Activated T-cell treated with anti-CD3 and anti-CD28 coated beads, Interleukin-2, amount 50 U/mL, for 24 hours (primary cell): ENCODE results near the gene TENM3.

ENCODE experiments used
- DNase-seq: peaks from one replicate; pipeline ENCODE4 v3.0.0-alpha.2; 2020
- H3K27ac Mint-ChIP-seq: 2 replicates; pipeline ENCODE4 v1.8.0; 2020; ENCODE audit warnings: mild to moderate bottlenecking, mixed read lengths
- H3K27me3 Mint-ChIP-seq: 2 replicates; pipeline ENCODE4 v1.8.0; 2020; ENCODE audit warnings: mixed read lengths
- H3K36me3 Mint-ChIP-seq: 2 replicates; pipeline ENCODE4 v1.8.0; 2020; ENCODE audit warnings: low read depth, mixed read lengths
- H3K4me1 Mint-ChIP-seq: 2 replicates; pipeline ENCODE4 v1.8.0; 2020; ENCODE audit warnings: low read depth, mixed read lengths
- H3K4me3 Mint-ChIP-seq: 2 replicates; pipeline ENCODE4 v1.8.0; 2020; ENCODE audit warnings: mild to moderate bottlenecking, moderate library complexity, mixed read lengths
- H3K9me3 Mint-ChIP-seq: 2 replicates; pipeline ENCODE4 v1.8.0; 2020; ENCODE audit warnings: mixed read lengths

TENM3 gene

DNA sequence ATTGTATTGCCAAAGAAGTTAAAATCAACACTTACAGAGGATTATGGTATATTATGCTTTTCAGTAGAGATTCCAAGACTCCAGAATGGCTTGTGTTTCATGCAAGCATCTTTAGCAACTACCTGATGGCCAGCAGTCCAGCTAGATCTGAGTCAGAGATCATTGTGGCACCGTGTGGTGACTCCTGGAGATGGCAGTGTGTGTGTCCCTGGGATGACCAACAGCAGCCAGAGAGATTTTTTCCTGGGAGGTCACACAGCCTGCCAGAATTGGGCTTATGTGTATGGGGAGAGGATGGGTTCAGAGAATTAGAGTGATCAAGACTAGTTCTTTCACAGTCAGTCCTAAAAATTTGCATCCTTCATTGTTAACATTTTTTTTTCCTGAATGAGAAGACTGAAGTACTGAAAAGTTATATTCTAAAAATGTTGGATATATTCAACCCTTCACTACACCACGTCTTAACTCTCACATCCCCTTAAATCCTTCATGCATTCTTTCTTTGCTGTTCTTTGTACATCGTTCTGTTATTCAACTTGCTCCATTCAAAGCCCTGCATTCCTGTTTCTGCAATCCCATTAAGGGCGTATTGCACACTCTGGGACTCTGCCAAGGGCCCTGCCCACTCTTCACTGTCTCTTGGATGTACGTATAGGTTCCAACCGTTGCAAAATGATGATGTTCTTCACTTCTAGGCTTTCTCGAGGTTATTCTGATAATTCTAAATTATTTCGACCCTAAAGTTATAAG is 12.4 kb downstream of the TENM3 start:
- Mint-ChIP-seq H3K4me3 (no peak overlapping the region), H3K27ac (no peak overlapping the region), H3K27me3 (no peaks in the 10 kb centered on the region), H3K9me3 (peaks cover 3% of the 10 kb centered on the region), H3K4me1 (no peaks in the 10 kb centered on the region), H3K36me3 (no peaks in the 10 kb centered on the region)
- DNase-seq: no peak

GRCh38 chr4:182257016-182257415 is 13.8 kb downstream of the TENM3 start:
- Mint-ChIP-seq H3K4me3 (no peak overlapping the region), H3K4me1 (no peaks in the 10 kb centered on the region), H3K9me3 (peaks cover 3% of the 10 kb centered on the region), H3K27ac (no peak overlapping the region), H3K36me3 (no peaks in the 10 kb centered on the region), H3K27me3 (no peaks in the 10 kb centered on the region)
- no peak for DNase-seq

DNA sequence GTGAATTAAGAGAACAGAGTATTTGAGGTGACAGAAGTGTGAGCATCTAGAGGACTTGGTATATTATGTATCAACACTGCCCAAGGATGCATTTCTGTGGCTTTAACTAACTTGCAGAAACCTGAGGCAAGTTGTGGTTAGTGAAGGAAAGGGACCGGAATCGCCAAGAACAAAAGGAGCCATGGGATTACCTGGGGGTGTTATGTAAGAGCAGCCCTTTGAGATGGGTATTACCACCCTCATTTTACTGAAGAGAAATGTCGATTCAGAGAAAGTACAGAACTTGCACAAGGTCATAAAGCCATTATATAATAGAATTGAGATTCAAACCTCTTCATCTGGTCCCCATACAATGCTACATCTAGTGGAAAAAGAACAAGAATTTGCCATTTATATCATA is 14.3 kb downstream of the TENM3 start:
- H3K4me1 Mint-ChIP-seq: no peaks in the 10 kb centered on the region
- no peak overlapping the region for H3K4me3 Mint-ChIP-seq
- no peaks in the 10 kb centered on the region for H3K27me3 Mint-ChIP-seq
- no peak for DNase-seq
- peaks cover 3% of the 10 kb centered on the region for H3K9me3 Mint-ChIP-seq
- H3K27ac Mint-ChIP-seq: no peak overlapping the region
- H3K36me3 Mint-ChIP-seq: no peaks in the 10 kb centered on the region

GRCh38 chr4:182258441-182259000 is 15.3 kb downstream of the TENM3 start:
- Mint-ChIP-seq H3K27ac (no peak overlapping the region), H3K4me3 (no peak overlapping the region), H3K4me1 (no peaks in the 10 kb centered on the region), H3K27me3 (no peaks in the 10 kb centered on the region), H3K36me3 (no peaks in the 10 kb centered on the region), H3K9me3 (peaks cover 3% of the 10 kb centered on the region)
- no peak for DNase-seq

DNA sequence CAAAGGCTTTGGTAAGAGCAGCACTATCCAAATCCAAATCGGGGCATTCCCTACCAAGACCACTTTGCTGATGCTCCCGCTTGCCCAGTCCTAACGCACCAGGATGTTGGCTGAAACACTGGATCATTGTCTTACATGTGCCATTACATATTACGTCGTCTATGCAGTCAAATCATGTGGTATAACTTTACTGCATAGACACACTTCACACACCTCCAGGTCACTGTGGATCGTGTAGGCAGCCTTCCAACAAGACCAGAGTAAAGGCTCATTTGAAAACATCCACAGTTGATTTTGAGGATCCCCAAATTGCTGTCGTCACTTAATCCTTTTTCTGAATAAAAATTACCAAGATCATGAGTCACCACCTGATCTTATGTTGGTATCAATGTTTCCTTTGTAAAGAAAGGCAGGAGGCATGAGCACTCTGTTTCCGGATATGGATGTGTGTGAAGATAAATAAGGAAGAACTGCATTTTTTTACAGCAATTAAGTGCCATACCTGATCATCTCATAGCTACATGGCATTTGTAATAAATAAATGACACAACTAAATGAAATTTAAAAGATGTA is 18.5 kb downstream of the TENM3 start:
- Mint-ChIP-seq H3K4me1 (no peaks in the 10 kb centered on the region), H3K27me3 (no peaks in the 10 kb centered on the region), H3K4me3 (no peak overlapping the region), H3K27ac (no peak overlapping the region), H3K9me3 (peaks cover 3% of the 10 kb centered on the region), H3K36me3 (no peaks in the 10 kb centered on the region)
- DNase-seq: no peak

GRCh38 chr4:182263562-182263961 is 20.4 kb downstream of the TENM3 start:
- Mint-ChIP-seq H3K27ac (no peak overlapping the region), H3K9me3 (peaks cover 3% of the 10 kb centered on the region)

DNA sequence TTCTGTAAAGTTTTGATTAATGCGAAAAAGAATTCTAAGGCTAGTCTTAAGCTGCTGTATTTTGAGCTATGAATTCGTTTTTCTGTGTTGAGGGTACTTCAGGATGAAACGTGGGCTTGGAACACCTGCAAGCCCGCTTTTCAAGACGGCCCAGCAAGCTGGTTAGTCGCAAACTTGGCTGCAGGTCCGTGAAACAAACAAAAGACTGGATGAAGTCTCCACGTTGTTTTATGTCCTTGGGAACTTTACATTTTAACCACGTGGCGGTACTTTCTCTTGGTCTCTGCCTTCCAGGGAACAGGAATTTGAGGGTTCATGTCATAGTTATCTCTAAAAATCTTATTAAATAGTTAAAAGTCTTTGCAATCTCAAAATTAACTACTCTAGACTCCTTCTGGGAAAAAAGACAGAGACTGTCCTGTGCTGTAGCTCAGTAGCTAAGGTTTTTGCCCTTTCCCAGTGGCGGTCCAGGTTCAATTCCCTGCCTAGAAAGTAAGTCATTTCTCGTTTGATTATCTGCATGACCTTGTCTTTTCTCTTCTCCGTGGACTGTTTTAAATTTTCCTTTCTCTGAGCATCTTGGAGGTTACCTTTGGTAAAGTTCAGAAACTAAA is 21.0 kb downstream of the TENM3 start:
- Mint-ChIP-seq H3K9me3 (peaks cover 7% of the 10 kb centered on the region), H3K4me3 (no peak overlapping the region), H3K27me3 (no peaks in the 10 kb centered on the region), H3K4me1 (no peaks in the 10 kb centered on the region), H3K36me3 (no peaks in the 10 kb centered on the region), H3K27ac (no peak overlapping the region)
- no peak for DNase-seq

More at GRCh38 chr4:182263562-182263961, 20.4 kb downstream of the TENM3 start:
- Mint-ChIP-seq H3K27me3 (no peaks in the 10 kb centered on the region), H3K4me3 (no peak overlapping the region), H3K36me3 (no peaks in the 10 kb centered on the region), H3K4me1 (no peaks in the 10 kb centered on the region)
- no peak for DNase-seq

GRCh38 chr4:182265881-182266280 is 22.7 kb downstream of the TENM3 start:
- H3K36me3 Mint-ChIP-seq: no peaks in the 10 kb centered on the region
- H3K9me3 Mint-ChIP-seq: peaks cover 4% of the 10 kb centered on the region
- no peaks in the 10 kb centered on the region for H3K27me3 Mint-ChIP-seq
- DNase-seq: no peak
- no peak overlapping the region for H3K27ac Mint-ChIP-seq
- no peak overlapping the region for H3K4me3 Mint-ChIP-seq
- no peaks in the 10 kb centered on the region for H3K4me1 Mint-ChIP-seq

DNA sequence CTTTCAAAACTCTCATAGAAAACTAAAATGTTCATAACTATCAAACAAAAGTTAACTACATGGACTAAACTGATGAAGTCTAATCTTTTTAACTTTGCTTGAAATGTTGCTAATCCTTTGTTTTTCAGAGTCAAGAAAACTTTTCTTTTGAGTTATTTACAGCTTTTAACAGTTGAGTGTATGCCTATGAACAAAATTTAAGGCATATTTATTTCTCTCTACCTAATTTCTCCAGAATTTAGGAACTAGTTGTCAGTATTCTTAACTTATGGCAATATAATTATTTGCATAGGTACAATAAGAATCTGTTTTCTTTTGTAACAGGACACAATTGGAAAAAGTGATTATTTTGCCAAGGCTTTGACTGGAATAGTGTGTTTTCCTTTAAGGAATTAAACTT is 23.8 kb downstream of the TENM3 start:
- H3K36me3 Mint-ChIP-seq: no peaks in the 10 kb centered on the region

GRCh38 chr4:182268966-182269365 is 25.8 kb downstream of the TENM3 start:
- Mint-ChIP-seq H3K4me3 (no peak overlapping the region), H3K36me3 (no peaks in the 10 kb centered on the region), H3K27me3 (no peaks in the 10 kb centered on the region), H3K9me3 (peaks cover 4% of the 10 kb centered on the region), H3K4me1 (no peaks in the 10 kb centered on the region), H3K27ac (no peak overlapping the region)
- DNase-seq: no peak

More for the DNA sequence above, 23.8 kb downstream of the TENM3 start:
- Mint-ChIP-seq H3K9me3 (peaks cover 4% of the 10 kb centered on the region), H3K27me3 (no peaks in the 10 kb centered on the region), H3K27ac (no peak overlapping the region), H3K4me3 (no peak overlapping the region), H3K4me1 (no peaks in the 10 kb centered on the region)
- DNase-seq: no peak

DNA sequence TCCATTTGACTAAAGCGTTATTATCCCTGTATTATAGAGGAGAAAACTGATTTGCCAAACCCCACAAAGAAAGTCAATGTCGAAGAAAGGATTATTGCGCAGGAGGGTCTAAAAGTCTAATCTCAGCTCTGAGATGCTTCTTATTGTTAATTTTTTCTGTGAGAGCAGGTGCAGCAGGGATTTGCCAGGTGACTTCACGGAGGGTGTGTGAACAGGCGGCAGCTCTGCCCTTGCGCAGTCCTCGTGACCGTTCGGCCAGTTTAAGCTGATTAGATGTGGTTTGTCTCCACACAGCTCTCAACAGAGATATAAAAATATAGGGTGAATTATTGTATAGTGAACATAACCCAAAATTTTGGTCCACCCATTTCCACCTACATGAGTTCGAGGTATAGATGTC is 28.5 kb downstream of the TENM3 start:
- no peaks in the 10 kb centered on the region for H3K4me1 Mint-ChIP-seq
- no peak for DNase-seq
- H3K27me3 Mint-ChIP-seq: no peaks in the 10 kb centered on the region
- no peaks in the 10 kb centered on the region for H3K36me3 Mint-ChIP-seq
- H3K9me3 Mint-ChIP-seq: peaks cover 4% of the 10 kb centered on the region
- H3K4me3 Mint-ChIP-seq: no peak overlapping the region
- H3K27ac Mint-ChIP-seq: no peak overlapping the region

- no peak for DNase-seq
- no peaks in the 10 kb centered on the region for H3K4me1 Mint-ChIP-seq
- no peaks in the 10 kb centered on the region for H3K36me3 Mint-ChIP-seq
- H3K27ac Mint-ChIP-seq: no peak overlapping the region
- H3K4me3 Mint-ChIP-seq: no peak overlapping the region
- no peaks in the 10 kb centered on the region for H3K27me3 Mint-ChIP-seq
- H3K9me3 Mint-ChIP-seq: peaks cover 4% of the 10 kb centered on the region
These were observed 28.9 kb downstream of the TENM3 start for GRCh38 chr4:182272151-182272550.

DNA sequence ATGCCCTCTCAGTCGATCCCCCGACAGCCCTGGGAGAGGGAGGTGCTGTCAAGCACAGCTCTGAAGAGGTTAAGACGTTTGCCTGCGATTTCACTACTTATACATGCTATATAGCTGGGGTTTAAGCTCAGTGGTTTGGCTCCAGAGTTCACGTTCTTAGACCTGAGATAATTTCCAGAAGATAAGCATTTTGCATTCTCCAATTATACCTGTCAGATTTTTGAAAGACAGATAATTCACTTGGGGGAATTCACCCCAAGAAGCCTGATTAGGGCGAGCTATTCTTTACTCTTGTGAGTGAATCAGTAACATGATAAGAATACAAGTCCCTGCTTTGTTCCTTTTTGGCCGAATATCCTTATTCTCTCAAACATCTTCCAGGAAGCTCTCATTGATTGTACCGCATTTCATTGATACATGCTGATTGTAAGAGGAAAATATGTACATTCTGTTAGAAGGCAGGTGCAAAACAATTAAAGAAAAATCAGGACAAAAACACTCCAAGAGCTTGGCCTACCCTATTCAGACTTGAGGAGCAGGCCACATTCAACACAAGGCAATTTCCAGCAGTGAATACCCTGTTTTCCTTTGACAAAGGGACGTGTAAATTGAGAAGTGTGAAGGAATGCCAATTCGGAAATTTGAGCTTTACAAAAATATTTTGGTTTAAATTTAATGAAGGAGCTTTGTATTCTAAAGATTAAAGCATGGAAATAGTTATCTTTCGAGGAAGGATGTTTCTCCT is 30.2 kb downstream of the TENM3 start:
- no peak for DNase-seq
- Mint-ChIP-seq H3K27ac (no peak overlapping the region), H3K4me1 (no peaks in the 10 kb centered on the region), H3K27me3 (no peaks in the 10 kb centered on the region), H3K36me3 (no peaks in the 10 kb centered on the region), H3K4me3 (no peak overlapping the region), H3K9me3 (peaks cover 4% of the 10 kb centered on the region)

GRCh38 chr4:182276210-182277109 is 33.3 kb downstream of the TENM3 start:
- DNase-seq: no peak
- Mint-ChIP-seq H3K36me3 (no peaks in the 10 kb centered on the region), H3K4me3 (no peak overlapping the region), H3K27ac (no peak overlapping the region), H3K27me3 (no peaks in the 10 kb centered on the region), H3K9me3 (no peaks in the 10 kb centered on the region), H3K4me1 (no peaks in the 10 kb centered on the region)
